Fibroblast of skin of left biceps (primary cell): ENCODE results near the gene ROBO3.

Source experiments
- DNase-seq, 2 experiments: peaks; one replicate each; pipeline ENCODE4 v3.0.0-alpha.2; 2013; ENCODE audit warnings: low read depth in 2 of 2

Gene ROBO3

GRCh38 chr11:124842305-124842704, 22.9 kb upstream of the ROBO3 start:
- no peak for DNase-seq

GRCh38 chr11:124843616-124843910, 21.7 kb upstream of the ROBO3 start:
- no peak for DNase-seq

GRCh38 chr11:124844664-124845079, 20.6 kb upstream of the ROBO3 start:
- DNase-seq: no peak

DNA sequence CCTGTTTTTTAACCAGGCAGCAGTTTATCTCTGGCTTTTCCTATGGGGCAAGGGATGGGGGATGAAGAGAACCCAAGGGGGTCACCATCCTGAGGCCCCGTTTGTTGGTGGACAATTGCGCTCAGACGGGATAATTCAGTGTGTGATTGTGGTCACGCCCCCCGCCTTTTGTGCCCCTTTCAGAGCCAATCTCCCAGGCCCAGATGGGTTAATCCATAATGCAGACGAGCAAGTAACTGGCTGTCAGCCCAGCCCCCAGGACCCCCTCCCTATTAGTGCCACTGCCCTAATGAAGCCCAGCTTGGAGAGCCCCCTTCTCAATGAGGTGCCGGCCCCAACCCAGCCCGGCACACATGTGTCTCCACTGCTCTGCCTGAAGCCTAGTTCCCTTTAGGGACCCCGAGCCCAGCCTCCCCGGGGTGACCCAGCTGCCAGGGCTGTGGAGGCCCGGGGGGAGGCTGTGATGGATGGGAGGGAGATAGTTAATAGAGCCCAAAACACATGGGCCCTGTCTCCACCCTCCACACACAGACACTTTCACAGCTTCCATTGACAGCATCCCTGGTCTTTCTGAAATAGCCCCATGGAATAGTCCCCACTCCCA, 19.1 kb upstream of the ROBO3 start:
- no peak for DNase-seq

DNA sequence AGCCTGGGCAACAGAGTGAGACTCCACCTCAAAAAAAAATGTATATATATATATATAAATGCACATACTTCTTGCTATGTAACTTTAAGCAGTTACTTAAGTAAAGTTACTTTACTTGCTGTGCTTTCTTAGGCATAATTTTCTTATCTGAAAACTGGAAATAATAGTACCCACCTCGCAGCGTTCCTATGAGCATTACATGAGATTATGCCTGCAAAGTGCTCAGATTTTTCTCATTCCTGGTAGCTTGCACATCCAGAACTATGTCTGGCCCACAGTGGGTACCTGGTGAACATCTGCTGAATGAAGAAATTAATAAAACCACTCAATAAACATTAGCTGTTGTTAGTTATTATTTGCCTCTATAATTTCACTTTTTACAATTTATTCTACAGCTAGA, 6.1 kb upstream of the ROBO3 start:
- DNase-seq: no peak

GRCh38 chr11:124861670-124862069, 3.6 kb upstream of the ROBO3 start:
- DNase-seq: no peak

DNA sequence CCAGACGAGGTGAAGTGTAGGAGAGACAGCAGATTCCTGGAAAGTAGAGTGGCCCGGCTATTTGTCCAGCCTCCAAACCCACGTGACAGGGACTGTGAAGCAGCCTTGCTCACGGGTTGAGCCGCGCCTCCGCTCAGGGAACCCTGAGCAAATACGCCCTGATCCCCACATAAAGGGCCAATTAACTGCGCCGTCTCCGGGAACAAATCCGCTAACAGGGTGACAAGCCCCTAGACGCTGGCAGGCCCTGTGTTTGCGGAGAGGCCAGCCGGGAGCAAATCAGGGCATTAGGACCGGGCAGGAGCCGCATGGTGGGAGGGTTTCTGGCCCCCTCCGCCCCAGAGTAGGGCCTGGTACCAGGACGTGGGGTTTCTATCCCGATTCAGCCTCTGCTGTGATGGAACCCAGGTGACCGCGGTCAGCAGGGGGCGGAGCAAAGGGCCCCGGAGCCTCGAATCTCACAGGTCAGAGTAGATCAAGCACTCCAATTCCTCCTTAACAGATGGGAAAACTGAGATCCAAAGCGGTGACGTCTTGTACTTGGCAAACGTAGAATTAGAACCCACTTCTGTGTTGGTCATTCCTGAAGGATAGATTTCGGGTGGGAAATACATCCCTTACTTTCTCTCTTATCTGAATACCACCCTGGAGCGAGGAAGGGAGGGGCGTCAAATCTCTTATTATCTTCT, 2.0 kb upstream of the ROBO3 start:
- no peak for DNase-seq

GRCh38 chr11:124863826-124864165, 1.4 kb upstream of the ROBO3 start:
- DNase-seq: no peak

- no peak for DNase-seq
Observed at GRCh38 chr11:124864176-124864891, 898 bp upstream of the ROBO3 start.

DNA sequence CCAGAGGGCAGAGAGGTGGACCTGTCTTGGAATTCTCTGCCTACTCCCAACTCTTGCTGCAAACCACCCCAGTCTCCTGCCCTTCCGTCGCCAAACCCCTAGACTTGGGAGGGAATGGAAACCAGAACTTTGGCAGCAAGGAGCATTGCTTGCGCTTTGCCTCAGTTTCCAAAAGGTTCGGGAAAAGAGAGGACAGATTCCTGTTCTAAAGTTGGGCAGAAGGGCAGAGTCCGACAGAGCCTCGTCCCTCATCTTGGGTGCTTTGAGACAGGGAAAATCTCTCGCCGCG, 396 bp upstream of the ROBO3 start:
- no peak for DNase-seq

GRCh38 chr11:124865902-124866851, 945 bp downstream of the ROBO3 start:
- no peak for DNase-seq

GRCh38 chr11:124867700-124868099, 2.5 kb downstream of the ROBO3 start:
- no peak for DNase-seq

GRCh38 chr11:124868331-124869274, 3.4 kb downstream of the ROBO3 start:
- no peak for DNase-seq

GRCh38 chr11:124869331-124869730, 4.1 kb downstream of the ROBO3 start:
- DNase-seq: no peak

DNA sequence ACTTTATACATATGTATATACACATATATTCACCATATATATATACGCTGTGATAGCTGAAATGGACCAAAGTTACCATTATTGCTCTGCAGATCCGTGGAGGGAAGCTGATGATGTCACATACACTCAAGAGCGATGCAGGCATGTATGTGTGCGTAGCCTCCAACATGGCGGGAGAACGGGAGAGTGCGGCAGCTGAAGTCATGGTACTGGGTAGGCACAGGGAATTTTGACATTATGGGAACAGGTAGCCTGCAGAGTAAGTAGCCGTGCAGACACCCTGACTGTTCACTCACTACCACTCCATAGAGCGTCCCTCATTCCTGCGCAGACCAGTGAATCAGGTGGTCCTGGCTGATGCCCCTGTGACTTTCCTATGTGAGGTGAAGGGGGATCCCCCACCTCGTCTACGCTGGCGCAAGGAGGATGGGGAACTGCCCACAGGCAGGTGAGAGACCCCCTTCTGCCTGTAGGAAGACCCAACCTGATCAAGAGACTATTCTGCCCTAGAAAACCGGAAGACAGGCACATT, 4.7 kb downstream of the ROBO3 start:
- no peak for DNase-seq

DNA sequence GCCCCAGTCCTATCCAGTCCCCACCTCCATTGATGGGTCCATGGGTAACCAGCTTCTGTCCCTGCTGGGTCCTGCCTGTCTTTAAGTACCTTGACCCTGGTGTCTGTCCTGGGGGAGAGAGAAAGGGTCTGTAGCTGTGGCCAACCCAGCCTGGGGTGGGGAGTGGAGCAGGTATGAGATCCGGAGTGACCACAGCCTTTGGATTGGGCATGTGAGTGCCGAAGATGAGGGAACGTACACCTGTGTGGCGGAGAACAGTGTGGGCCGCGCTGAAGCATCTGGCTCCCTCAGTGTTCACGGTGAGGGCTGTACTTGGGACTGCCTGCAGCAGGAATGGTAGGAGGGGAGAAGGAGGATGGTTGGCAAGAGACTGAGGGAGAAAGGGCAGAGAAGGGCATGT, 5.2 kb downstream of the ROBO3 start:
- no peak for DNase-seq

- DNase-seq: no peak
Observed at GRCh38 chr11:124872280-124872679, 7.0 kb downstream of the ROBO3 start.

- no peak for DNase-seq
Observed at GRCh38 chr11:124872741-124873140, 7.5 kb downstream of the ROBO3 start.

- no peak for DNase-seq
Observed at GRCh38 chr11:124873951-124874350, 8.7 kb downstream of the ROBO3 start.

DNA sequence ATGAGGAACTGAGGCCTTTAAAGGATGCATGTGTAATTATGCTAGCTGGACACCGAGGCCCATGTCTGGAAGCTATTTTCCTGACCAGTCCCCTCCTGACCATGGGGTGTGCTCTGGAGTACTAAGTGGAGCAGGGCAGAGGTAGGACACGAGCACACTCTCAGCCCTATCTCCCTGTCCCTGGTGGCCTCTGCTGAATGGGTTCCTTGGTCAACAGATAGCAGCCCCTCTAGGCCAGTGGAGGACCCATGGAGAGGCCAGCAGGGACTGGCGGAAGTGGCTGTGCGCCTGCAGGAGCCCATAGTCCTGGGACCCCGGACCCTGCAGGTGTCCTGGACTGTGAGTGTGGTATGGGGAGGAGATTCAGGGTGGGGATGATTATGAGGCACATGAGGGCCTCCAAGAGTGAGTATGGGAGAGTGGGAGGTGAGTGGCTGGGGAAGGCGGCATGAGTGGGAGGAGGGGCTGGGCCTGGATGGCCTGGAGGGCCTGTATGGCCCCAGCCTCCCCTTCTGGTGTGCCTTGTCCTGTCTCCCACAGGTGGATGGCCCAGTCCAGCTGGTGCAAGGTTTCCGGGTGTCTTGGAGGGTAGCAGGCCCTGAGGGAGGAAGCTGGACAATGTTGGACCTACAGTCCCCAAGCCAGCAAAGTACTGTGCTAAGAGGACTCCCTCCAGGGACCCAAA, 9.5 kb downstream of the ROBO3 start:
- DNase-seq: no peak

- no peak for DNase-seq
Observed at GRCh38 chr11:124875401-124875800, 10.2 kb downstream of the ROBO3 start.
